Endothelial cell (in vitro differentiated cells): ENCODE results near the gene NEU4. TPM values are rescaled to one million over a fixed set of nuclear protein-coding genes. Genes with fewer than 3 reads are reported as not detected.
A peak's percentile ranks its signal among the peaks of the same experiment; 100 is the strongest.

Experiments used
- DNase-seq: peaks from one replicate; pipeline ENCODE4 v3.0.0; 2021; ENCODE audit warnings: low spot score
- H3K27ac Mint-ChIP-seq: one replicate; pipeline ENCODE4 v1.8.0; 2021; ENCODE audit warnings: mixed read lengths, inconsistent platforms; ENCODE audit not compliant: unreplicated experiment
- H3K27me3 Mint-ChIP-seq: one replicate; pipeline ENCODE4 v1.8.0; 2021; ENCODE audit warnings: mild to moderate bottlenecking, moderate library complexity, mixed read lengths, inconsistent platforms; ENCODE audit not compliant: unreplicated experiment
- H3K36me3 Mint-ChIP-seq: one replicate; pipeline ENCODE4 v1.8.0; 2021; ENCODE audit warnings: mild to moderate bottlenecking, low read depth, mixed read lengths, inconsistent platforms; ENCODE audit not compliant: unreplicated experiment
- H3K4me1 Mint-ChIP-seq: one replicate; pipeline ENCODE4 v1.8.0; 2021; ENCODE audit warnings: mild to moderate bottlenecking, mixed read lengths, inconsistent platforms; ENCODE audit not compliant: unreplicated experiment
- H3K4me3 Mint-ChIP-seq: one replicate; pipeline ENCODE4 v1.8.0; 2021; ENCODE audit warnings: mild to moderate bottlenecking, mixed read lengths, inconsistent platforms; ENCODE audit not compliant: unreplicated experiment
- H3K9me3 Mint-ChIP-seq: one replicate; pipeline ENCODE4 v1.8.0; 2021; ENCODE audit warnings: mixed read lengths, inconsistent platforms; ENCODE audit not compliant: unreplicated experiment
- CTCF ChIP-seq: fragments of 200-600 bp; sonication (generic); IDR thresholded peaks from one replicate; pipeline ENCODE4 v1.5.0; 2021; ENCODE audit warnings: antibody characterized with exemption; ENCODE audit not compliant: unreplicated experiment
- total RNA-seq: library from RNA; stranded (reverse); fragmentation: NEBNext Ultra II Directional; extraction: Animal tissue kit (Norgen Biotek cat#: 25700); gene quantifications from one replicate; pipeline ENCODE4 v1.2.1, GENCODE V29; 2021; ENCODE audit not compliant: unreplicated experiment

NEU4 gene
- total RNA-seq, 1 donor from 2014 or later: 0.33 TPM

- Mint-ChIP-seq H3K4me3 (peak overlapping the region; percentile 56), H3K36me3 (peaks cover 25% of the 10 kb centered on the region), H3K27me3 (peaks cover 15% of the 10 kb centered on the region), H3K9me3 (peaks cover 4% of the 10 kb centered on the region), H3K4me1 (peaks cover 11% of the 10 kb centered on the region), H3K27ac (peak overlapping the region; percentile 25)
- TF ChIP-seq CTCF: no peak
- peak; percentile 37 for DNase-seq
Observed at GRCh38 chr2:241865957-241866789, 57.2 kb downstream of the NEU4 start.

Other genes starting within 250 kb of the NEU4 start
- 42.5 TPM for gene THAP4, start 172.0 kb upstream of the NEU4 start, total RNA-seq
- gene ATG4B, start 171.5 kb upstream of the NEU4 start, total RNA-seq: 124 TPM
- 42.3 TPM for gene DTYMK, start 122.4 kb upstream of the NEU4 start, total RNA-seq
- 19.9 TPM for gene ING5, start 107.2 kb upstream of the NEU4 start, total RNA-seq
- gene D2HGDH, start 74.6 kb upstream of the NEU4 start, total RNA-seq: 11.4 TPM
- gene GAL3ST2, start 32.4 kb upstream of the NEU4 start, total RNA-seq: not detected
- not detected for gene PDCD1, start 49.7 kb downstream of the NEU4 start, total RNA-seq
- not detected for gene RTP5, start 60.5 kb downstream of the NEU4 start, total RNA-seq